Measurements from ENCODE around the gene FADD. TPM values are rescaled to one million over a fixed set of nuclear protein-coding genes. Genes with fewer than 3 reads are reported as not detected.
"Not testable (repeated sequence)": the region's sequence is repeated elsewhere in the genome, so short reads cannot be mapped to it uniquely, and the experiment has no call there.

FADD gene
- total RNA-seq, 4 donors from 2014 or later = 18.4 to 30.1 (median 22.6) TPM

GRCh38 chr11:70200212-70200844 lies 2.8 kb upstream of the FADD start:
- no peak for ATAC-seq (ENCODE audit: low FRiP score)
- TF ChIP-seq CTCF (IDR thresholded peaks at IDR 0.05) = no peak
- DNase-seq (ENCODE audit: low spot score) = no peak

DNA sequence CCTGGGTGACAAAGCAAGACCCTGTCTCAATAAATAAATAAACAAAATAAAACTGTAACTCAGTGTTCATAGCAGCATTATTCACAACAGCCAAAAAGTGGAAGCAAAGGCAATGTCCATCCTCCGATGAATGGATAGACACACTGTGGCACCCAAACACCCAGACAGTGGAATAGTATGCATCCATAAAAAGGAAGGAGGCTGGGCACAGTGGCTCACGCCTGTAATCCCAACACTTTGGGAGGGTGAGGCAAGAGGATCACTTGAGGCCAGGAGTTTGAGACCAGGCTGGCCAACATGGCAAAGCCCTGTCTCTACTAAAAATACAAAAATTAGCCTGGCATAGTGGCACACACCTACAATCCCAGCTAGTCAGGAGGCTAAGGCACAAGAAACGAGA lies 2.0 kb upstream of the FADD start:
- ATAC-seq (ENCODE audit: low FRiP score); DNase-seq (ENCODE audit: low spot score): not testable (repeated sequence)

GRCh38 chr11:70201882-70202861 lies 924 bp upstream of the FADD start:
- ATAC-seq (ENCODE audit: low FRiP score) (no peak), DNase-seq (ENCODE audit: low spot score) (no peak)
- no peak for TF ChIP-seq CTCF (IDR thresholded peaks at IDR 0.05)

- no peak for TF ChIP-seq CTCF (IDR thresholded peaks at IDR 0.05)
- DNase-seq (ENCODE audit: low spot score) (peak; percentile 90), ATAC-seq (ENCODE audit: low FRiP score) (peak; percentile 82)
These were observed 812 bp downstream of the FADD start for GRCh38 chr11:70203751-70204465.

- TF ChIP-seq CTCF (IDR thresholded peaks at IDR 0.05) = no peak
- DNase-seq (ENCODE audit: low spot score) (no peak), ATAC-seq (ENCODE audit: low FRiP score) (no peak)
These were observed 1.3 kb downstream of the FADD start for GRCh38 chr11:70204466-70204799.

DNA sequence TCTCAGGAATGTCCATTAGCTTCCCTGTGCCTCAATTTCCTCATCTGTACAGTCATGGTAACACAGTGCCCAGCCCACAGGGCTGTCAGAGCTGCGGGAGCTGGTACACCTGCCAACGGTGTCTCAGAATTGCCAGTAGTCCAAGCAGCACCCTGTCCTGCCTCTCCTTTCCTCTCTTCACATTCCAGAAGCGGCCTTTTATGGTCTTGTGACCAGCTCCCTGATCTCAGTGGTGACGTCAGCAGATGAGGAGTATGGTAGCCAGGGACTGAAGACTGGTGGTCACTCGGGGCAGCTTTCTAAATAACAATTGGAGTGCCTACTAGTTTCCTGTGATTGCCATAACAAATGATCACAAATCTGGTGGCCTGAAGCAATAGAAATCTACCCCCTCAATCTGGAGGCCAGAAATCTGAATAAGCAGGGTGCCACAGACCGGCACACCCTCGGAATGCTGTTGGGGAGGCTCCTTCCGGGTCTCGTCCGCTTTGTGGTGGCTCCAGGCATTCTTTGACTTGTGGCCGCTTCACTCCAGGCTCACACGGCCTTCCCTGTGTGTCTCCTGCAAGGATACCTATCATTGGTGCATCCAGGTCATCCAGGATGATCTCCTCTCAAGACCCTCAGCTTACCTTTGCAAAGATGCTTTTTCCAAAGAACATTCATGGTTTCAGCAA lies 2.1 kb downstream of the FADD start:
- no peak for ATAC-seq (ENCODE audit: low FRiP score)
- TF ChIP-seq CTCF (IDR thresholded peaks at IDR 0.05) = no peak
- no peak for DNase-seq (ENCODE audit: low spot score)

DNA sequence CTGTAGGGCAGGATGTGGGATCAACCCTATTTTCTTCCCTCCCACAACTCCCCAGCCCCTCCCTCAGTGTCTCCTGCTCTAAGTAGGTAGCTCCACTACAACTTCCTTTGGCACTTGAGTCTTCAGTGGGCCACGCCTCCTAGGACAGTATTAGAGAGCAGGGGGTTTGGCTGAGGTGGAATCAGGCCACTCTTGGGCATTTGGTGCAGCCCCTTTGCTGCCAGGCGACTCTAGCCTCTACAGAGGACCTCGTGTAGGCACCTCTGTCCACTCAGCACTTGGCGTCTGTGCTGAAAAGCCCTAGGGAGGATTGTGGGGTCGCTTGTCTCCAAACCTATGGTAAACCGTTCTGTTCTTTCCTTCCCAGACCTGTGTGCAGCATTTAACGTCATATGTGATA lies 2.7 kb downstream of the FADD start:
- ATAC-seq (ENCODE audit: low FRiP score) (no peak), DNase-seq (ENCODE audit: low spot score) (no peak)
- TF ChIP-seq CTCF (IDR thresholded peaks at IDR 0.05) = no peak

Data from omental fat pad (tissue), 4 donors.